Stimulated activated CD8-positive, alpha-beta memory T cell treated with anti-CD3 and anti-CD28 coated beads, Interleukin-15, amount 100 ng/mL, for 1 hour (primary cell): ENCODE results near the gene WDR20.

ENCODE experiments used
- DNase-seq: peaks from one replicate; pipeline ENCODE4 v3.0.0-alpha.2; 2020; ENCODE audit warnings: low read depth

Gene WDR20

DNA sequence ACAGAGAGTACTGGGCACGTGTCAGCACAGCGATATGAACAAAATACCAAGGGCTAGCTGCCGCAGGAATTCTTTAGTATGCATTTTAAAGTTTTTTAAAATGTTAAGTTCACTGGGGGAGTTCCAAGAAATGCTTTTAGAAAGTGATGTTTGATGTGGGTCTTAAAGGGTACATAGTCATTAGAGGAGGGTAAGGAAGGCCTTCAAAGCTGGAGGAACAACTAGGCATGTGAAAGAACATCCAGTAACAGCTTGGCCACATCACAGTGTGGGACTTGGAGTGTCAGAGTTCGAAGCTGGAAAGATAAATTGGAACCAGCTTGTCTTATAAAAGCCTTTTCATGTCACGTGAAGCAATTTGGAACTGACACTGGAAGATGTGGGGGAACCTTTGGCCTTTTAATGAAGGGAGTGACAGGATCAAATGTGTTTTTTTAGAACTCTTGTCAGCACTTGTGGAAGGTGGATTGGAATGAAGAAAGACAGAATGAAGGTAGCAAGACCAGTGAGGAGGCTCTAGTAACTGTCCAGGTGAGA lies 57.7 kb downstream of the WDR20 start:
- DNase-seq: no peak

DNA sequence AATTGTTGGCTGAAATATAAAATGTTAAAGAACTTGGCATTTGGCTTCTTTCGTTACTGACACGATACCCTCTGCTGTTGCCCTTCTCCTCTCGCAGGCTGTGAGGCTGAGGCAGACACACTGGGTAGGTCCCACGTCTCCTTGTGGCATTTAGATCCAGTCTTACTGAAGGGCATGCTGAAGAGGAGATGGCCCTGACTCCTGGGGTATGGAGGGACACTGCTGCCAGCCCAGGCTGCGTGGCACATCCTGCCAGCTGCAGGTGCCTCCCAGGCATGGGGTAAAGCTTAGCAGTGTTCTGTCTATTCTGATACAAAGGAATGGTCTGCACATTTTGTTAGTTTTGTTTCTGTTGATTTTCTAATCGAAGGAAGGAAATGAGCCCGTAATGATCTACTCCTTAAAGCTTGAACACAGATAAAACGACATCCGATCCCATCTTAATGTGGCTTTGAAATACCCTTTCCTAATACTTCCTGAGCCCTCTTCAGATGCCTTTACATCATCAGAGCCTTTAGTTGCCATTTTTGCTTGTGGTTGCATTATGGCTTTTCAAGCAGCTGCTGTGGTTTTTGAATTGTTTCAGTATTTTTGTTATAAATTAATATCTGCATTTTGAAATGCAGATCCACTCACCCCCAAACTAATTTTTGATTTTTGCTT lies 61.1 kb downstream of the WDR20 start:
- no peak for DNase-seq

DNA sequence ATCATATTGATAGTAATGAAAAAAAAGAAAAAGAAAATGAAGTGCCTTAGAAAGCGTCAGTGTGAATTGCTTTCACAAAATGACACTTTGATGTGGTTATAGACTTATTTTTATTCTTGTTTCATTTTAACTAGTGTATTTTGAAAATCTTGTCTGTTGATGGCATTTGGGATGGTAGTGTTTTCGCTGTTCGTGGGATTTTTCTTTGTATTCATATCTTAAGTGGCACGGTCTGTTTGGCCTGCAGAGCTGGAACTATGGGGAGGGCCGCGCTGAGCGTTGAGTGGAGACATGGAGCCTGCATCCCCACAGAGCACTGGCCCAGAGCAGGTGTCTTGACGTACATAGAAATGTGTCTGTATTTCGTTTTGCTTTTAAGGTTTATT lies 61.6 kb downstream of the WDR20 start:
- no peak for DNase-seq

DNA sequence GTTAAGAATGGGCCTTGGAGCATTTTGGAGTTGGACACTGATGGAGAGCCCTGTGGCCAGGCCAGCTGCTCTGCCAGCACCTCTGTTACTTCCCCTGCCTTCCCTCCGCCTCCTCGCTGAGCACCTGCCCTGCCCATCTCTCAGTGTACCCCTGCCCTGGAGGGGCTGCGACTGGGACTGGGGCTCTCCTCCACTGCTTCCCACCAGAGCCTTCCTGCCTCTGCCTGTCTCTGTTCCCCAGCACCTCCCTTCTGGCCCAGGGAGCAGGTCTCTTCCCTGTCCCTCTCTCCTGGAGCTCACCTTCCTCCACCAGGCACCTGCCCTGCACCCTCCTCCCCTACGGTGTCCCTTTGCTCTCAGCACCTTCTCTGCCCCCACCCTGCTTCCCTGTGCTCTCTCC lies 62.1 kb downstream of the WDR20 start:
- DNase-seq: no peak

DNA sequence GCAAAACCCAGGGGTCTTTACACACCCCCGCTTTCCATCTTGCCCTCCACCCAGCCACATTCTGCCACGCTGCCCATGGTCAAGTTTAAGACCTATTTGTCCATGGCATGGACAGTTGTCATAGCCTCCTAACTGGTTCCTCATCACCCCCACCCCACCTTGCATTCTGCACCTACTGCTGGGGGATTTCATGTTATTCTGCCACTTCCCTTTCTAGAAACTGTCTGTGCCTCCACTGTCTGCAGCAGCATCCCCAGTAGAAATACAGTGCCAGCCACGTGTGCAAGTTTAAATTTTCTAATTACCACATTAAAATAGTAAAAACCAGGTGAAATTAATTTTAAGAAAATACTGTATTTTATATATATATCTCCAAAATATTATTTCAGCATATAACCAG lies 63.2 kb downstream of the WDR20 start:
- no peak for DNase-seq

DNA sequence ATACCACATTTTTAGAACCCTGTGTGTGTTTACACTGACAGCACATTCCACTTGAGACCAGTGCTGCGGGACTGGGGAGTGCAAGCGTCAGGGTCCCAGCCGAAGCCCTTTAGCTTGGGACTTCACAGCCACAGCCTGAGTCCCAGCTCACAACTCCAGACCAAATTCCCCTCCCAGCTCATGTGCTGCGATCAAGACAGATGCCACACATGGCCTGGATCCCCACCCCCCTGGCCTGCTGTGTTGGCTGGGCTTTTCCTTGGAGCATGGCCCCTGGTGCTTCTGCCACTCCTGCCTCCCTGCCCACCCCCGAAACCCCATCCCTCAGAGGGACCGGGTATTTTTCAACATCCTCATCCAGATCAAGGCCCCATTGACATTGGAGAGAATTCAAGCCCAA lies 63.7 kb downstream of the WDR20 start:
- DNase-seq: no peak

DNA sequence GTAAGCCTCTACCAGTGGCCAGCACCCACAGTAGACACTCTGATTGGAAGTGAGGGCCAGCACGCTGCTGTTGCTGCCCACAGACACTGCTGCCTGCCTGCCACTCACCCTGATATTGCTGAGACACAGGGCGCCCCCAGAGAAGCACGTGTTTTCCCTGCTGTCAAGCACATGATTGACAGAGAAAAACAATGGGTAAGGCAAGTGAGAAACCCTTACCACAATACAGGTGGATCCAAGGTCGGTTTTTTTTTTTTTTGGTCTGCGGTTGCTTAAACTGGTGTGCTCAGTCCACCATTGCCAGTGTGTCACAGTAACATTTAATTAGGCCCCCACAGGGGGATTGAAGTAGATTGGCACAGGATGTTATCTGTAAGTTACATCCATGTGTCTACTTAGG lies 65.9 kb downstream of the WDR20 start:
- no peak for DNase-seq

DNA sequence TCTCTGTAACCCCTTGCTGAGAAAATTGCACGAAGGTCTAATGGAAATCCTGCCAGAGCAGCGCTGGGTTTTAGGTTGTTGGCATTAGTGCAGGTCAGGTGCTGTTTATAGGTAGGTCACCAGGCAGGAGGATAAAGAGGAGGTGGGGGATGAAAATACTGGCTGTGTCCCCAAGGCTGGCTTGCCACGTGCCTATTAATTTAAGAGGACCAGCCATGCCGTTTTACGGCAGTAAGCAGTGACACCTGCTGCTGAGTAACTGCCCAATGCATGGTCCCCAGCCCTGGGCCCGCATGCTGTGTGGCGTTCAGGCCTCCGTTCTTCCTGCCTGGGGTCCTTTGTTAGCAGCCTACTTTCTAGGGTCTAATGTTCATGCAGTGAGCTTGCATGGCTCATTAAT lies 67.2 kb downstream of the WDR20 start:
- DNase-seq: no peak

DNA sequence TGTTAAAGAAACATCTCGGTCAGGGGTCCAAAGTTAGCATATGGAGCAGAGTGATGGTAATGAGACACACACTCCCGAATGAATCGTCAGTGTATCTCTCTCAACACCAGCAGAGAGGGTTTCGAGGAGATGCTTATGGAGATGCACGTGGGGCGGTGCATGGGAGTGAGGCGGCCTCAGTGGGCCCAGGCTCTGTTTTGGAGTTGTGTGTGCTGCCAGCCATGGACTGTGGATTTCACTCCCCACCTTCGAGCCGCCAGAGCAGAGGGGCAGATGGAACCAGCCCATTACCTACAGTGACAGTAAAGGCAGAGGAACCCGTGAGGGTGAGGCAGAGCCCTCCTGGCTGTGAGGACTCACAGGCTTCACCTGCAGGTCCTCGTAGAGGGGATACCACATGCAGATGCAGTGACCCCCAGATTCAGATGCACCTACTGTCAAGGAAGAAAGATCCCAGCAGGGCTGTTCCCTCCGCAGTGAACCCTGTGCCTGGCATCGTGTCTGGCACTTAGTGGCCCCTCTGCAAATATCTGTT lies 68.2 kb downstream of the WDR20 start:
- DNase-seq: no peak

DNA sequence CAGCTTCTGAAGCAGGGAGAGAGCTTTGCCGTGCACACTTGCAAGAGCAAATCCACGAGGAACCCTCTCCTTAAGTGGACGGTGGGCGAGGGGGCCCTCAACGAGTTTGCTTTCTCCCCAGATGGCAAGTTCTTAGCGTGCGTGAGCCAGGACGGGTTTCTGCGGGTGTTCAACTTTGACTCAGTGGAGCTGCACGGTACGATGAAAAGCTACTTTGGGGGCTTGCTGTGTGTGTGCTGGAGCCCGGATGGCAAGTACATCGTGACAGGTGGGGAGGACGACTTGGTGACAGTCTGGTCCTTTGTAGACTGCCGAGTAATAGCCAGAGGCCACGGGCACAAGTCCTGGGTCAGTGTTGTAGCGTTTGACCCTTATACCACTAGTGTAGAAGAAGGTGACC lies 69.0 kb downstream of the WDR20 start:
- DNase-seq: no peak

DNA sequence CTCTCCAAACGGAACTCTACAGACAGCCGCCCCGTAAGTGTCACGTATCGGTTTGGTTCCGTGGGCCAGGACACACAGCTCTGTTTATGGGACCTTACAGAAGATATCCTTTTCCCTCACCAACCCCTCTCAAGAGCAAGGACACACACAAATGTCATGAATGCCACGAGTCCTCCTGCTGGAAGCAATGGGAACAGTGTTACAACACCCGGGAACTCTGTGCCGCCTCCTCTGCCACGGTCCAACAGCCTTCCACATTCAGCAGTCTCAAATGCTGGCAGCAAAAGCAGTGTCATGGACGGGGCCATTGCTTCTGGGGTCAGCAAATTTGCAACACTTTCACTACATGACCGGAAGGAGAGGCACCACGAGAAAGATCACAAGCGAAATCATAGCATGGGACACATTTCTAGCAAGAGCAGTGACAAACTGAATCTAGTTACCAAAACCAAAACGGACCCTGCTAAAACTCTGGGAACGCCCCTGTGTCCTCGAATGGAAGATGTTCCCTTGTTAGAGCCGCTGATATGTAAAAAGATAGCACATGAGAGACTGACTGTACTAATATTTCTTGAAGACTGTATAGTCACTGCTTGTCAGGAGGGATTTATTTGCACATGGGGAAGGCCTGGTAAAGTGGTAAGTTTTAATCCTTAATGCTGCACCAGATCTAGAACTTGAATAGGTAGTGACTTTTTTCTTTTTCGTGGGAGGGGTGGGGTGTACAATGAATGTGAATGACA lies 69.7 kb downstream of the WDR20 start:
- no peak for DNase-seq

DNA sequence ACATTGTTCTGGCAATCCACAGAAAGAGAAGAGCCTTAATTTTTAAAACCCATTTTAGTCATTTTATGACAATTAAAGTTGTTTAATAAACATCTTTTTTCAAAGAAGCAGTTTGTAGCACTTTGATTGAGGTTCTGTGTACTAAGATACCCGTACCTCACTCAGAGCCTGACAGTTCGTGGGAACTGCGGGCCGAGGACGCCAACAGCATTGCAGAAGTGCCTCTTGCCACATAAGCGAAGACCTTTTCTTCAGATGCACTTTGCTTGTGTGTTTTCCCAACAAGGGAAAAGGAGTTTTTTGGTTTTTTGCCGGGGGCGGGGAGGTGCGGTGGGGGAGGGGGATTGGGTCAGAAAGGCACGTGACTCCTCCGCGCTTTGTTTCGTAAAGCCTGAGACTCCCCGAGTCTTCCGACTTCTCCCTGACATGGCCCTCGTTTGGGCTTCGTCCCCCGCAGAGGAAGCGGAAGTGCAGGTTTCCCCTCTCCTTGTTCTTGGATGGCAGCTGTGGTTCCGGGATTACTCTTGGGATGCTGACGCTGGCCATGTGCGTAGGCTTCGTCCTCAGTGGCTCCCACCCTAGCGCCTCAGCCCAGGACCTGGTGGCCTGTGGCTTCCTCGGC lies 70.8 kb downstream of the WDR20 start:
- no peak for DNase-seq

DNA sequence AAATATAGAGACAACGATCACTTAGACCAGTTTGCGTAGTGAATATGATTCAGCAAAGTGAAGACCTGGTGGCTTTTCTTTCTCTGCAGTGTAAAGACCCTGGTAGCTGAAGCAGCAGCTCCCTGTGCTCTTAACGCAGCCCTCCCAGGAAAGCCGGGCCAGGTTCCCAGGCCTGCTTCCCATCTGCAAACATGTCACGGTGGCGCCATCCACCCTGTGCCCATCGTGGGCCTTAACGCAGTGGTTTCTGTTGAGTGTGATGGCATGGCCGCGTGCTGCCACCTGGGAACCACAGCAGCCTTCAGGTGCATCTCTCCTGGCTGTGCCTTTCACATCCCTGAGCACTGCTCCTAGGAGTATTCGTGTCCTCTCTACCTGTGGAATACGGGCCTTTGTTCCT lies 71.5 kb downstream of the WDR20 start:
- no peak for DNase-seq

DNA sequence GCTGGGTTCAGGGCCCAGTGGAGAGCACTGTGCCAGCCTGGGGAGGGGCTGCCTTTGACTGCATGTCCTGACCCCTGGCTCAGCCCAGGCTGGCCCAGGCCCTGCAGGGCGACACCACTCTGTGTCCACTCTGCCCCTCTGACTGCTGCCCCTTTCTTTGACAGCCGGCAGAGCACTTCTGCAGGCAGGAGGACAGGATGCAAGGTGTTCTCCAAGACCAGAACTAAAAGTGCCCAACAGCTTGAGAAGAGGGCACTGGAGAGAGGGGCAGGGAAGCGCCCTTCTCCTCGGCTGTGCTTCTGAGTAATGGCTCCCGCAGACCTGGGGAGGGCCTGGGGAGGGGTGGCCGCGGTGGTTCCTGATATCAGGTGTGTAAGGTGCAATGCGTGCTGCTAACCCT lies 72.7 kb downstream of the WDR20 start:
- DNase-seq: no peak

DNA sequence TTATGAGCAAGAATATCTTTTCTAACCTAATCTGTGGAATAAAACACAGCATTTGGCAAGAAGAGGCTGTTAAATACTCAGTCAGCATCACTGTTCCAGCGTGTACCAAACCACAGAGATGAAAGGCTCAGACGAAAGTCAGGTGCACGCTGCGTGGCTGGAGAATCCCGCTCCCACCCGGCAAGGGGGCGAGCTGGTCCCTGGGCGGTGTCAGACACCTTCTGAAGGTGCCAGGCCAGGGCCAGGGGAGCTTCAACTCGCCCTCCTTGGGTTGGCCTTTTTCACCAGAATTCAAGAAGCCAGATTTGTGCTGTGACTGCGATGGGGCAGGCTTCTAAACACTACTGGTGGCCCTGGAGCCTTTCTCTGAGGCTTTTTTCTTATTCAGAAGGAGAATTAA lies 73.1 kb downstream of the WDR20 start:
- DNase-seq: no peak

DNA sequence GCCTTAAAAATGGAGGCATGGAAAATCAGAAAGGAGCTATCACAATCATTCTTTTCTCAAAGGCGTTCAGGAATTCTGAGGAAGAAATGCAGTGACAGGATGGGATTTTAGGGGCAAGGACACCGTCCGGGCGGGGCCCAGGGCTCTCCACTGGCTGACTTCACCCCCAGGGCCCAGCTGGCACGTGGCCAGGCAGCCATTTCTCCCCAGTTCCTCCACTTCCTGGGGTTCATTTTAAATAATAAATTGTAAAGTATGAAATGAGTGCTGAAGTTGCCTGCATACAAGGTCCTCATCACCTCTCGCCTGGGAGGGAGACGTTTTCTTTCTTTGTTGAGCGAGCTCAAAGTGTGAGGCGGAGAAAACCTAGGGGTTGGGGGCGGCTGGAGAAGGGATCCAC lies 73.8 kb downstream of the WDR20 start:
- no peak for DNase-seq

DNA sequence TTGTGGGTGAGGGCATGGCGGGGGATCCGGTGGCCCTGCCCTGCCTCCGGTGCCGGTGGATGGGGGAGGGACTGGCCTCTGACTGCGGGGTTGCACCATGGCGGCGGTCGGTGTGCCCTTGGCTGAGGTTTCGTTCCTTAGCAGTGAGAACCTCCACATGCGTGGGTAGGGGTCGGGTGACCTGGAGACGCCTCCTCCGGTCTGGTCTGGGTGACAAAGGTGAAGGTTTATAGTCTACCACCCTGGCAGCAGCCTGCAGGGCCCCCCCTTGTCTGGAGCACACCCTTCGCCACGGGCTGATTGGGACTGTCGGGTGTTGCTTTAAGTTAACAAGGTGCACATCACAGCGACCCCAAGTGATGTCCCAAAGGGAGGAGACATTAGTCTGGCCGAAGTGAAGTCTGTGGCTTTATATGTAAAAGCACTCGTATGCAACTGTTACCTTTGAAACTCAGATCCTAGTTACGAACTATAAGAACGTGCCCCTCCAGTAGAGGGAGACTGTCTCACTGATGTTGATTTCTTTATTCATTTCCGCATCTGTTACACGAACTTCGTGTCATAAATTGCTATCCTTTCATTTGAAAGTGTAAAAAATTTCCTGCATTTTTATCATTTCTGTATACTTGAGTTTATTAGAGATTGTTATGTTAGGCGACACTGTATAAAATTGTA lies 74.4 kb downstream of the WDR20 start:
- no peak for DNase-seq

DNA sequence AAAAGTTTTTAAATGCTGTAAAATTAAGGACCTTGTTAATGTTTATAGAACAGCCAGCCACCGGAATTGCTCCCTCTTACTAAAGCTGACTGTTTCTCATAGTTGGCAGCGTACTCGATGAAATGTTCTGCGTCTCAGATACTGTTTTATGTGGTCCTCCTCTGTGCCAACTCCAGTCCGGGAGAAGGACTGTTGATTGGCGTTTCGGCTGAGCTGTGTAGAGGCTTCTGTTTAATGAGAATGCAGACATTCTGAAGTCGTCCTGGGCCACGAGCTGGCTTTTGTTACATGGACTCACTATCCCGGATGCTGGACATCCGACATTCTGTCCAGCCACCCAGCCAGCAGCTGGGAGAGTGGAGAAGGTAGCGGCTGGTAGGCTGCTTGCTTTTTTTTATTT lies 75.4 kb downstream of the WDR20 start:
- DNase-seq: no peak

DNA sequence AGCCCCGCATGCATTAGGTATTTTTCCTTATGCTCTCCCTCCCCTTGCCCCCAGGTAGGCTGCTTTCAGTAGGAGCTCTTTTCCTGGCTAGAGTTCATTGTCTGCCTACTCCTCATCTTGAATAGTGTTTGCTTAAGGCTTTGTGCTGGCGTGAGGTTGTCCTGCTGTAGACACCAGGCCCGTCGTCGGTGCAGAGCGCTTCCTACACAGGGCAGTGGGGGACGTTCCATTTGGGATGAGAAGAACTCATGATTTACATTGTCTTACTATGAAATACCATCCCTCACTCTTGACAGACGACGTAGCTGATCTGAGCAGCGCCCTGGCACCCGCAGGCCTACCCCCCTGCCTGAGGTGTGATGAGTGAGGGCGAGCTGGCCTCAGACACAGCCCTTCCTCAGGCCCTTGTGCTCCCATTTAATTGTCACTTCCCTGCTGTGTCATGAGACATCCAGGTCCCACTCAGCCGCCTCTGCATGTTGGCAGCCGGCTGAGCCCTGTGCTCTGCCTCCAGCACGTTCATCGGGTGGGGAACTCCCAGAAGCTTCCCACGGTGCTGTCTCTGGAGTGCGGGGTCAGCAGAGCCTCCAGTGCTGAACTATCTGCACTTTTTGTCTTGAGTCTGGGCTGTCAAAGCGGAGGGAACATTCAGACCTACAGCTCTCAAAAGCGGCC lies 76.0 kb downstream of the WDR20 start:
- no peak for DNase-seq

DNA sequence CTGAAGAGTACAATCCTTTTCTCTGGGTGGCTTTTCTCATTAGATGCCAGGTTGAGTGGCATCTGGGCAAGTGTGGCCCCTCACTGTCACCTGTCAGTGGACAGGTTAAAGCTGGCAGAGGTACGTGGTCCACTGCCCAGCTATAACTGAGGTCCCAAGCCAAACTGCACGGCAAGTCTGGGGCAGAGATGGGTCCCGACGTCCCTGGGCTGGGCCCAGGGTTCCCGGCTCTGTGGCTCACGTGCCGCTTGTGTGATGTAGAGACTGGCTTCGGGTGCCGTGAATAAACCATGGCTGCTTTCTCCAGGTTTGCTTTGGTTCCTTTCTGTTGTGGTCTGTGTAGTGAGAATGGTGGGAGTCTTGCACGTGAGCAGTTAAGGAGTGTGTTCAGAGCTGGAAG lies 77.7 kb downstream of the WDR20 start:
- no peak for DNase-seq

DNA sequence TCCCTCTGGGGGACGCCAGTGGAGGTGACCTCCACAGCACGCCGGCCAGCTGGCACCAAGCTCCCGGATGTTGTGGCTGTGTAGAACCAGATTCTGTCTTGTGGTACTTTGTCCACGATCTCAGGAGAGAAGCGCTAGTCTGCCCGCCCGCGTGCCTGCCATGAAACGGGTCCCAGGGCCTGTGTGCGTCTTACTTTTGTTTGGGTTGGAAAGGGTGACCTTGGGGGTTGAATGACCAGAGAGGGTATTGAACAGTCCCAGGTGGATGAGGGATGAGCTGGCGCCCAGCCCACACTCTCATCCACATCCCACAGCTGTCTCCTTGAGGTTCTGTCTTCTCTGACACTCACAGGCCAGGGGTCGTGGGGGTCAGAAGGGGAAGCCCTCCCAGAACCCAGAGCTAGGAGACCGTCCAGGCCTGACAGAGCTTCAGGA lies 78.3 kb downstream of the WDR20 start:
- DNase-seq: no peak

DNA sequence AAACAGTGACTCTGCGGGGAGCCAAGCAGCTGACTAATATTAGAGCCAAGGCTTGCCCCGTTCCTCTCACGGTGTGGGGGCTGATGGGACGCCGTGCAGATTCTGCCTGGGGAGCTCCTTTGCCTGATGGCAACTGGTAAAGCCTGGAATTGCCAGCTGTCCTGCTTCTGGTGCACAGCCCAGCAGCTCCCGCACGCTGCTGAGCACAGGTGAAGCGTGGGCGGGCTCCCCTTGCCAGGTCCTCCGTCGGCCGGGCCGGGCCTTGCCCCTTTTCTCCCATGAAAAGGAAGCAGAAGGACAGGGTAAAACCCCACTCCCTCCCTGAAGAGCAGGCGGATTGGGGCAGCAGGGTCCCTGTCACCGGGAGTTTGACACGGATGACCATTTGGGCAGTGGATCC lies 79.0 kb downstream of the WDR20 start:
- DNase-seq: no peak
